ENCODE measurements around the gene C4orf50.

GRCh38 chr4:5999830-6000365 lies 18.3 kb downstream of the C4orf50 start:
- TF ChIP-seq POLR2A (IDR thresholded peaks at IDR 0.05; ENCODE audit: low read length), result no peak
- no peak for TF ChIP-seq GATA1 (IDR thresholded peaks at IDR 0.05; ENCODE audit: low read depth, low read length)

Data from erythroblast (primary cell).